GM12864 (cell line): ENCODE data around the gene HSP90AB1.

Experiments used
- DNase-seq: peaks from one replicate; pipeline ENCODE4 v3.0.0-alpha.2; 2011; ENCODE audit warnings: low read depth
- H3K4me3 ChIP-seq: 2 replicates; pipeline ENCODE4 v1.5.1; 2011; ENCODE audit warnings: mild to moderate bottlenecking, low read depth, low read length, control low read depth
- CTCF ChIP-seq: IDR thresholded peaks from 2 replicates; pipeline ENCODE4 v1.5.1; 2011; ENCODE audit warnings: low read depth, mild to moderate bottlenecking, moderate library complexity, low read length, control low read depth, inconsistent platforms; ENCODE audit errors: missing control alignments

HSP90AB1 gene

GRCh38 chr6:44263354-44264100, 16.6 kb downstream of the HSP90AB1 start:
- no peak for TF ChIP-seq CTCF
- no peak for DNase-seq
- H3K4me3 ChIP-seq = peak overlapping the region; percentile 94

GRCh38 chr6:44264154-44265006, 17.5 kb downstream of the HSP90AB1 start:
- no peak for DNase-seq
- TF ChIP-seq CTCF = no peak
- H3K4me3 ChIP-seq = peak overlapping the region; percentile 94

GRCh38 chr6:44265007-44265721, 18.3 kb downstream of the HSP90AB1 start, which contains the start of gene NFKBIE:
Gene NFKBIE, minus strand, starts transcription at chr6:44265551. Its CDS starts 205 bp downstream, at chr6:44265346.
- no peak for DNase-seq
- TF ChIP-seq CTCF = peak; percentile 46
- H3K4me3 ChIP-seq = peak within 1 kb of the TSS; percentile 94

GRCh38 chr6:44265722-44266233, 18.9 kb downstream of the HSP90AB1 start:
- H3K4me3 ChIP-seq = peak overlapping the region; percentile 94
- no peak for TF ChIP-seq CTCF
- no peak for DNase-seq

GRCh38 chr6:44266347-44266746, 19.4 kb downstream of the HSP90AB1 start:
- no peak overlapping the region; the same call in 1 of the 2 replicates for H3K4me3 ChIP-seq
- DNase-seq = no peak
- TF ChIP-seq CTCF = no peak

GRCh38 chr6:44267252-44267651, 20.4 kb downstream of the HSP90AB1 start:
- DNase-seq = no peak
- no peak overlapping the region for H3K4me3 ChIP-seq
- TF ChIP-seq CTCF = no peak
